K562 (cell line): Measurements from ENCODE around the gene PDE6D. TPM values are rescaled to one million over a fixed set of nuclear protein-coding genes. Genes with fewer than 3 reads are reported as not detected.
A peak's percentile ranks its signal among the peaks of the same experiment; 100 is the strongest.

Experiments used
- BRD9 ChIP-seq: fragments of 450-650 bp; IDR thresholded peaks from 2 replicates; pipeline ENCODE4 v1.6.1; 2018; ENCODE audit warnings: low read depth; ENCODE audit not compliant: partially characterized antibody
- CCNT2 ChIP-seq: IDR thresholded peaks from 2 replicates; pipeline ENCODE4 v1.6.1; 2011; ENCODE audit warnings: borderline replicate concordance, low read depth, mild to moderate bottlenecking, moderate library complexity, mixed read lengths, low read length; ENCODE audit not compliant: insufficient read length; ENCODE audit errors: extremely low read depth
- CTBP1 ChIP-seq: fragments of 450-650 bp; IDR thresholded peaks from 2 replicates; pipeline ENCODE4 v1.6.1; 2016; ENCODE audit warnings: borderline replicate concordance
- CTCF ChIP-seq, 3 experiments: IDR thresholded peaks in 2 of 3; conservative IDR thresholded peaks in 1 of 3; 2 replicates each; pipeline ENCODE4 v1.5.1; 2011 to 2012; ENCODE audit warnings: low read length in 3 of 3, mild to moderate bottlenecking in 3 of 3, control low read depth in 2 of 3, improper control_type of control experiment in 1 of 3, inconsistent platforms in 1 of 3, low read depth in 1 of 3, mixed read lengths in 1 of 3, moderate library complexity in 1 of 3; ENCODE audit not compliant: insufficient read depth in 2 of 3
- FOXJ2 ChIP-seq: fragments of 200-800 bp; sonication (Bioruptor generic); IDR thresholded peaks from 2 replicates; pipeline ENCODE4 v1.6.1; 2016; ENCODE audit warnings: missing genetic modification characterization, missing compliant biosample characterization
- HOXB6 ChIP-seq: fragments of 250-450 bp; sonication (Bioruptor Pico); IDR thresholded peaks from 2 replicates; pipeline ENCODE4 v1.5.1; 2022; ENCODE audit warnings: mild to moderate bottlenecking, borderline replicate concordance
- MTA1 ChIP-seq: fragments of 450-650 bp; IDR thresholded peaks from 2 replicates; pipeline ENCODE4 v1.6.1; 2017; ENCODE audit warnings: borderline replicate concordance
- MYC ChIP-seq, 2 experiments: fragments of 250-450 bp in 1 of 2; sonication (Bioruptor Pico) in 1 of 2; IDR thresholded peaks; 2 replicates each; pipeline versions ENCODE4 v1.5.1 to v1.6.1; 2012 to 2021; ENCODE audit warnings: low read depth in 2 of 2, borderline replicate concordance in 1 of 2, improper control_type of control experiment in 1 of 2, low read length in 1 of 2, mild to moderate bottlenecking in 1 of 2, moderate library complexity in 1 of 2
- NBN ChIP-seq: fragments of 450-650 bp; IDR thresholded peaks from 2 replicates; pipeline ENCODE4 v1.6.1; 2016; ENCODE audit warnings: low read depth, mild to moderate bottlenecking
- NR2C2 ChIP-seq, 2 experiments: fragments of 200-800 bp in 1 of 2; sonication (Bioruptor generic) in 1 of 2; sonication (generic) in 1 of 2; formaldehyde crosslinking in 1 of 2; IDR thresholded peaks; 2 replicates each; pipeline versions ENCODE4 v1.6.1 to v1.8.0; 2016 to 2022; ENCODE audit warnings: mild to moderate bottlenecking in 1 of 2, missing compliant biosample characterization in 1 of 2, missing genetic modification characterization in 1 of 2, missing genetic modification reagents in 1 of 2
- NR3C1 ChIP-seq: sonication (generic); formaldehyde crosslinking; IDR thresholded peaks from 2 replicates; pipeline ENCODE4 v1.8.1; 2022; ENCODE audit warnings: missing genetic modification reagents
- POLR2AphosphoS5 ChIP-seq: IDR thresholded peaks from 2 replicates; pipeline ENCODE4 v1.6.1; 2011; ENCODE audit warnings: mild to moderate bottlenecking, low read depth, low read length, moderate library complexity; ENCODE audit not compliant: control insufficient read depth, insufficient read depth
- RBM39 ChIP-seq: fragments of 200-400 bp; formaldehyde crosslinking; optimal IDR thresholded peaks from 2 replicates; pipeline ENCODE3; 2018; ENCODE audit warnings: low read depth, low read length
- ZBTB12 ChIP-seq: fragments of 250-450 bp; sonication (Bioruptor Pico); IDR thresholded peaks from 2 replicates; pipeline ENCODE4 v1.4.0; 2020
- polyA plus RNA-seq, 8 experiments: library from polyadenylated mRNA; depleted of rRNA in 4 of 8; stranded (reverse) in 5 of 8; unstranded in 3 of 8; fragments of >200 nt; fragmentation: Nextera tagmentation in 2 of 8; fragmentation: Illumina TruSeq in 1 of 8; extraction: Ambion mirVana in 2 of 8; extraction: Trizol in 1 of 8; gene quantifications; 2 replicates each; pipeline versions ENCODE4 v1.2.1 to v1.2.3, GENCODE V29; 2011 to 2014; ENCODE audit warnings: inconsistent platforms in 1 of 8, missing spikeins in 1 of 8
- total RNA-seq, 7 experiments: library from RNA; depleted of rRNA in 6 of 7; stranded (reverse); fragments of >200 nt in 6 of 7; fragmentation: Illumina TruSeq in 2 of 7; extraction: Trizol in 2 of 7; gene quantifications; 2 replicates each; pipeline versions ENCODE4 v1.2.1 to v1.2.3, GENCODE V29; 2011 to 2021; ENCODE audit warnings: low replicate concordance in 1 of 7

PDE6D gene
- total and polyA plus RNA-seq, 9 of the 15 experiments (the other 6 are each of a cell fraction or from before 2014, with no cell fraction given), result 0.65 to 11.6 (median 7.0) TPM

- TF ChIP-seq ZBTB12 (CRISPR knock-in tag), result peak; percentile 25; the same call in 1 of the 2 replicates
- TF ChIP-seq RBM39, result no peak
- peak; percentile 88 for TF ChIP-seq NR2C2 (CRISPR knock-in tag; IDR thresholded peaks at IDR 0.05)
- TF ChIP-seq NR2C2 (tag; IDR thresholded peaks at IDR 0.05), result peak; percentile 92
- TF ChIP-seq CCNT2, result peak; percentile 53
- no peak for TF ChIP-seq BRD9
- 0 out of 2 replicates have a peak, but pooled peaks have one; percentile 36 for TF ChIP-seq NBN
- TF ChIP-seq CTBP1, result peak; percentile 67; the same call in 1 of the 2 replicates
- TF ChIP-seq CTCF (IDR thresholded peaks at IDR 0.05 in 2 of 3, conservative IDR thresholded peaks at IDR 0.05 in 1 of 3; ENCODE audit: insufficient read depth in 2 of 3, low read depth in 1 of 3, low read length in 3 of 3), result peak; percentile 55 to 71 (median 65)
- no peak for TF ChIP-seq MTA1
- TF ChIP-seq HOXB6 (CRISPR knock-in tag), result no peak
- no peak for TF ChIP-seq FOXJ2 (tag)
- TF ChIP-seq MYC (IDR thresholded peaks at IDR 0.05; ENCODE audit: low read depth, low read length), result peak; percentile 47; the same call in 1 of the 2 replicates
- TF ChIP-seq MYC (CRISPR knock-in tag; IDR thresholded peaks at IDR 0.05; ENCODE audit: borderline replicate concordance, low read depth), result no peak
- TF ChIP-seq NR3C1 (CRISPR knock-in tag), result no peak
- TF ChIP-seq POLR2AphosphoS5, result no peak; the same call in 1 of the 2 replicates
Measured at GRCh38 chr2:231786177-231786916, 5.3 kb upstream of the PDE6D start, which contains the start of gene COPS7B (continued).
